H7 (cell line): ENCODE measurements around the gene GORAB. TPM values are rescaled to one million over a fixed set of nuclear protein-coding genes. Genes with fewer than 3 reads are reported as not detected.

ENCODE experiments used
- DNase-seq: peaks from one replicate; pipeline ENCODE4 v3.0.0; 2012
- H3K27me3 ChIP-seq: 2 replicates; pipeline ENCODE4 v1.6.0; 2011; ENCODE audit warnings: mild to moderate bottlenecking, low read length; ENCODE audit not compliant: control insufficient read depth, insufficient read depth
- H3K36me3 ChIP-seq: replicated peaks from 2 replicates; pipeline ENCODE4 v1.5.1; 2011; ENCODE audit warnings: low read length; ENCODE audit not compliant: control insufficient read depth, insufficient read depth
- H3K4me3 ChIP-seq: 2 replicates; pipeline ENCODE4 v1.5.1; 2011; ENCODE audit warnings: low read depth, mild to moderate bottlenecking, control low read depth, low read length, moderate library complexity; ENCODE audit not compliant: insufficient read depth
- total RNA-seq: library from RNA; depleted of rRNA; stranded (reverse); fragments of >200 nt; shearing (Covaris generic); gene quantifications from 2 replicates; pipeline ENCODE4 v1.2.3, GENCODE V29; 2014; rRNA removed

The GORAB gene
- total RNA-seq, 1 experiment from 2014 or later: 11.6 TPM

DNA sequence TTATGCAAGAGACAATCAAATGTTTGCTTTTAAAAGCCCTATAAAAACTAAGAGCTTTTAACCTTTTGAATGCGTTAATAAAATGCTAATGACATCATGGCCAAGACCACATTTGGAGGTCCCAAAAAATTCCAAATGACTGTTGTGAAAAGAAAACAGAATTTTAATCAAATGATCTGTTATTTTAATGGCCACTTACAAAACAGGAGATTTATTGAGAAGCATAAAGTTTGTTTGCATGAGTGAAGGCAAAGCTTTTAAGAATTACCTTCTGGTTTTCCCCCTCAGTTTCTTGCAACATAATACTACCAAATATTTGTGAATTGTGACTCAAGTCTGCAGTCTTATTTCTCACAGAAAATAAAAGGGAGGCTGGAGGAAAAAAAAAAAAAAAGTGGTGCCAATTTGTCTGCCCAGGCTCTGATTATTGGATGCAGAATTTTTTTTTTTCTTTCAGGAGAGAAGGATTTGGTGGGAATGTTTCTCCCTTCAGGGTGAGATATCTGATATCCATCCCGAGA, 60.7 kb downstream of the GORAB start:
- Histone ChIP-seq H3K36me3 (no peaks in the 10 kb centered on the region), H3K27me3 (peaks cover 25% of the 10 kb centered on the region), H3K4me3 (no peak overlapping the region)
- DNase-seq: no peak

DNA sequence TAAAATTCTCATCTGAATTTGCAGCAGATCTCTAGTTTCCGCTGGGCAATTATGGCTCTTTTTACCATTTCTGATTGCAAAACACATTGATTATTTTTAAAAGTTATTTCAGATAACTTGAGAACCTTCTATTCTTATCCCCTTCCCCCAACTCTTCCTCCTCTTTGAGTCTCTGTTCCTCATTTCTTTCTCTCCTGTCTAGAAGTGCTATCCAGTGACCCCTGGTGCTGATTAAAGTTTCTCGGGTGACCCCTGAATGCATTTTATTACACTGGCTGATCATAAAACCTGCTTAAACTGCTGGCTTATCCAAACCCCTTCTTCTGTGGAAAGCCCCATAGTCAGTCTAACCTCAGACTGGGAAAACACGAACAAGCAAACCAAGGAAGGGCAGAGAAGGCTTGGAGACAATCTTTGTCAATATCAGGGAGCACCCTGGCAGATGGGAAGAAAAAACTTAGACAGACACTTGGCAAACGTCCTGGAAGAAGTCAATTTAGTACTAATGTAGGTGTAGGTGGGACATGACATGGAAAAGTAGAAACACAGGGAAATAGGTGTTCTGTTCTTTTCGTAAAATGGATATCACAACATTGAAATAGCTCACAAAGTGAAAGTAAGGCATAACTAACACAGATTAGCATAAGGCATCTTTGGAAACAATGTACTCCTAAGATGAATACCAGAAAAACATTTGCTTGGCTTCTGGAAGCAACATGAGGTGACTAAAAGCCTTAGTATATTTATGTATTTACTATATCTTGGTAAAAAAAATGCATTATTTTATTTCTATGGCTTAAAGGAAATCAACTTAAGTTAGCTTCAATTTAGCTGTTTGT, 61.4 kb downstream of the GORAB start:
- H3K27me3 ChIP-seq: peaks cover 18% of the 10 kb centered on the region
- no peak overlapping the region for H3K4me3 ChIP-seq
- DNase-seq: no peak
- no peaks in the 10 kb centered on the region for H3K36me3 ChIP-seq

DNA sequence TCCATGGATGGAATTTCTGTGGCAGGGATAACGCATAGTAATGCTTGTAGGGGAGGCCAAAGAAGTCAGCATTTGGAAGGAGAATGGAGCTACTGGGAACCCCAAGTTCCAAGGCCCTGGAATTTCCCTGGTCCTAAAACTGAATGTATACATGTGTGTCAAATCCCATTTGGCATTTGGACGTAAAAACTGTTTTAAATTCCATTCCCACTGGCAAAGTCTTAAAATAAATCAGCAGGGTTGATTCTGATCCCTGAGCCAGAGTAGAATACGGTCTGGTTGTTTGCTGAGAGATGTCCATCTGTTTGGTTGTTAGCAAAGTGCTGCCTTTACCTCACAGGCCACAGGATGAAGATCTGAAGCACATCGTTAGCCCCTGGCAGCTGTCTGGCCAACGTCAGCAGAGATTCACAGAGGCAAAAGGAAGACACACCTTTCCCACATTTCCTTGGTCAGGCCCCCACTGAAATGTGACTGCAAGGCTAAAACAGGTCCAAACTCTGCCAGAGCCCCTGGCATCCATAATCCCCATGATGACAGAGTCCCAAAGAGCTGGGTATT, 62.2 kb downstream of the GORAB start:
- H3K4me3 ChIP-seq: no peak overlapping the region
- no peak for DNase-seq
- peaks cover 14% of the 10 kb centered on the region for H3K27me3 ChIP-seq
- no peaks in the 10 kb centered on the region for H3K36me3 ChIP-seq

DNA sequence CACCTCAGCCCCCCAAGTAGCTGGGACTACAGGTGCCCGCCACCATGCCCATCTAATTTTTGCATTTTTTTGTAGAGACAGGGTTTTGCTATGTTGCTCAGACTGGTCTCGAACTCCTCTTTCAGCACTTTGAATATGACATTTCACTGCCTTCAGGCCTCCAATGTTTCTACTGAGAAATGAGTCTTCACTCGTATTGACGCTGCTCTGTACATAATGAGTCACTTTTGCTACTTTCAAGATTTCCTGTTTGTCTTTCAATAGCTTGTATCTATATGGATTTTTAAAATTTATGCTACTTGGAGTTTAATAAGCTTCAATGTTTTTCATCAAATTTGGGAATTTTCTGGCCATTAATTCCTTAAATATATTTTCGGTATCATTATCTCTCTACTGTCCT, 64.7 kb downstream of the GORAB start:
- H3K27me3 ChIP-seq: peaks cover 2% of the 10 kb centered on the region; the same call in 1 of the 2 replicates
- H3K36me3 ChIP-seq: no peaks in the 10 kb centered on the region
- no peak for DNase-seq
- H3K4me3 ChIP-seq: no peak overlapping the region

DNA sequence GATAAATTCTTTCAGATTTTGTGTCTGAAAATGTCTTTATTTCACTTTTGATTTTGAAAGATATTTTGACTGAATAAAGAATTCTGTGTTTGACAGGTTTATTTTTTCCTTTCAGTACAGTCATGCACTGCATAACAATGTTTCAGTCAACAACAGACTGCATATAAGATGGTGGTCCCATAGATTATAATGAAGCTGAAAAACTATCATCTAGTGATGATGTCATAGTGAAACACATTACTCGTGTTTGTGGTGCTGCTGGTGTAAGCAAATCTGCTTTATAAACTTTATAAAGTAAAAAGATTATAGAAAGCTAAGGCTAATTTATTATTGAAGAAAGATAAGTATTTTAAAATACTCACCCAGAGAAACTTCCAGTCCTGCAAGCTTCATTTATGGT, 66.7 kb downstream of the GORAB start:
- Histone ChIP-seq H3K36me3 (no peaks in the 10 kb centered on the region), H3K4me3 (no peak overlapping the region), H3K27me3 (no peaks in the 10 kb centered on the region; the same call in 1 of the 2 replicates)
- no peak for DNase-seq

DNA sequence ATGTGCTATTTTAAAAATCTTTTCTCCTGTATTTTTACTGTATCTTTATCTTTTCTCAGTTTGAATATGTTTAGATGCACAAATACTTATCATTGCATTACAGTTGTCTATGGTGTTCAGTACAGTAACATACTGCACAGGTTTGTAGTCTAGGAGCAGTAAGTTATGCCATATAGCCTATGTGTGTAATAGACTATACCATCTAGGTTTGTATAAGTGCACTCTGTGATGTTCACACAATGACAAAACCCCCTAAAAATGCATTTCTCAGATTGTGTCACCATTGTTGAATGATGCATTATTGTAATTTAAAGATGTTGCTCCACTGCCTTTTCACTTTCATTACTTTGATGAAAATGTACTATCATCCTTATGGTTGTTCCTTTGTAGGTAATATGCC, 67.1 kb downstream of the GORAB start:
- Histone ChIP-seq H3K4me3 (no peak overlapping the region), H3K27me3 (no peaks in the 10 kb centered on the region; the same call in 1 of the 2 replicates), H3K36me3 (no peaks in the 10 kb centered on the region)
- no peak for DNase-seq

DNA sequence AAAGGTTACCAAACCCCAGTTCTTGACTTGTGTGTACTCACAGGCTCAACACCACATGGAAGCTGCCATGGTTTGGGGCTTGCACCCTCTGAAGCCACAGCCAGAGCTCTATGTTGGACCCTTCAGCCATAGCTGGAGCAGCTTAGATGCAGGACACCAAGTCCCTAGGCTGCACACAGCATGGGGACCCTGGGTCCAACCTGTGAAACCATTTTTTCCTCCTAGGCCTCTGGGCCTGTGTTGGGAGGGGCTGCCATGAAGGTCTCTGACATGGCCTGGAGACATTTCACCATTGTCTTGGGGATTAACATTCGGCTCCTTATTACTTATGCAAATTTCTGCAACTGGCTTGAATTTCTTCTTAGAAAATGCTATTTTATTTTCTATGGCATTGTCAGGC, 69.9 kb downstream of the GORAB start:
- DNase-seq: no peak

More for the DNA sequence above, 69.9 kb downstream of the GORAB start:
- Histone ChIP-seq H3K4me3 (no peak overlapping the region), H3K27me3 (no peaks in the 10 kb centered on the region), H3K36me3 (no peaks in the 10 kb centered on the region)

Other genes with a start within 250 kb of the GORAB start
- gene PRRX1, start 132.0 kb downstream of the GORAB start, total RNA-seq: not detected in 2 replicates